ENCODE data around the gene MCCD1. TPM values are rescaled to one million over a fixed set of nuclear protein-coding genes. Genes with fewer than 3 reads are reported as not detected.
"Not testable (repeated sequence)": the region's sequence is repeated elsewhere in the genome, so short reads cannot be mapped to it uniquely, and the experiment has no call there.

Gene MCCD1
- total RNA-seq, 1 donor from 2014 or later: not detected

DNA sequence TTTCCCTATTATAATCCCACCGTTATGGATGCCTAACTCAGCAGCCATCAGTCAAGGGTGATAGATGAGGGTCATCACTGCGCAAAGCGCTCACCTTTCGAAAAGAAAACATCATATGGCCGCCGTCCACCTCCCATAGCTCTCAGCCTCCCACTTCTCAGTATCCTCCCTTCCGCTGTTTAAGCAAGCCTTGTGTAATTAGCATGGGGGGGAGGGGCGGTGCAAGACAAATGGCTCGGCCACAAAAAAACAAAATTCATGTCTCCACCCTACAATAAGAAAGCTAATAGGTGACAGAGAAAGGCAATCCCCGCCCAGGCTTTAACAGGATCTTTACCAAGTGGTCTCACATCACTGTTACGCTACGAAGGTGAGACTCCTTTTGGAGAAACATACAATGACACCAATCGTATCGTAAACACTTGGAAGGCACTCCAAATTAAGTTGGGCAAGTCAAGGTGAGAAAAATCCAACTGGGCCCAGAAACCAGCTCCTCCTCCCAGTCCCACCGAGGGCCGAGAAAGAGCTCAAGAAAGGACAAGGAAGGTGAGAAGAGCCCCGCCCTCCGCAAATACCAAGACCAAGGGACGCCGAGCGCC is 12.4 kb downstream of the MCCD1 start:
- no peak for DNase-seq (ENCODE audit: extremely low read depth, low read depth, low spot score)

DNA sequence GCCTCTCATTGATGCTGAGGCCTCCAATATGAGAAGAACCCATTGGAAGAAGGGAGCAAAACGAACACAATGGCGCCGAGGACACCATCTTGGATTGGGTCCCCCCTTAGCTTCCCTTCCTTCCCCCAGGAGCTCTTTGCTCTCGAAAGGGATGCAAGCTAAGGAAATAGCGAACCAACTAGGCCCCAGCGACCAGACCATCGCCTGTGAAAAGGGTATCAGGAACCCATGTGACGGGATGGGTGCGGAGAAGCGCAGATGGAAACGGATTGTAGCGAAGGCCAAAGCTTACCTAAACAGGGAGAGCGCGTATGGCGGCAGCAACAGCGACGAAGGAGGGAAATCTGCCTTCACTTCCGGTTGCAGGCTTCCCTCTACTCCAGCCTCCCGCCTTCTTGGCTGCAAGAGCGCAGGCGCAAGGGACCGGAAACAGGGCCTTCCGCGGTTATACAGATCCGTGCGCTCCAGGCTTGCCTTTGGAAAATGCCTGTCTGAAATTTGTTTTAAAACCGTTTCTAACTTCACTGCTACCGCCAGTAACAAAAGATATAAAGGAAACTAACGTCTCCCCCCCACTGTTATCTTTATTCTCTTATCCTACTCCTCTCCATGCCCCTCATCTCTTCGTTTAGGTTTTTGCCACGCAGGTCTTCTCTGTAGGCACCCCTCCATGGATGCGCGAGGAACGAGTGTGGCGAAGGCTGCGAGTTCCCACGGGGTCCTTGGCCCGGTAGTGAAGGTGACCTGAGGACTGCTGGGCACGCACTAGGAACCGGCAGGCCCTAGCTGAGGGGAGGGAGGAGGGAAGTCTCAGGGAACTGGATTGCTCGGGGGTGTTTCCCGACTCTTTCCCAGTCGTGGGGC is 13.1 kb downstream of the MCCD1 start, which contains the start of gene DDX39B:
Gene DDX39B, minus strand, starts transcription at position 346 of the 864 bp plus-strand sequence. CDS start 1,471 bp downstream, outside the sequence.
- peak; percentile 92 for DNase-seq (ENCODE audit: extremely low read depth, low read depth, low spot score)

- DNase-seq (ENCODE audit: extremely low read depth, low read depth, low spot score): no peak
Measured at GRCh38 chr6:31543639-31544038, 14.9 kb downstream of the MCCD1 start.

- no peak for DNase-seq (ENCODE audit: extremely low read depth, low read depth, low spot score)
Measured at GRCh38 chr6:31544676-31545075, 15.9 kb downstream of the MCCD1 start.

DNA sequence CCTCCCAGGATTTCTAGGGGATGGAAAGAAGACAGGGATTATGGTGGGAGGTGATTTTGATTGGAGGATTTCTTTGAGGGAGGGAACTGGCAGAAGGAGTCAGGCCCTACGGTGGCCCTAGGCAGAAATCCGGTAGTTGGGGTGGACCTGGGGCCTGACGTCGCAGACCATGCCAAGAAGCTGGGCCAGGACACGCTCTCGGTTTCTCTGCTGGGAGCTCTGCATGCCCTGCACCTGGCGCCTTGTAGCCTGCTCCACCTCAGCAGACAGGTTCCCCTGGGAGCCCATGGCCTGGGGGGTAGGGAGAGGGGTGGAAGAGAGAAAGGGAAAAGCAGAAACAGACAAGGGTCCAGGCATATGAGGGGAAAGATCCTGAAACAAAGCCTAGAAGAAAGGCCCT is 16.5 kb downstream of the MCCD1 start:
- DNase-seq (ENCODE audit: extremely low read depth, low read depth, low spot score): no peak

- peak; percentile 63 for DNase-seq (ENCODE audit: extremely low read depth, low read depth, low spot score)
Measured at GRCh38 chr6:31546339-31546957, 17.7 kb downstream of the MCCD1 start, which contains the start of gene ATP6V1G2. TSS of gene ATP6V1G2 (minus strand) at chr6:31546608. CDS start at chr6:31546559, 49 bp downstream.

DNA sequence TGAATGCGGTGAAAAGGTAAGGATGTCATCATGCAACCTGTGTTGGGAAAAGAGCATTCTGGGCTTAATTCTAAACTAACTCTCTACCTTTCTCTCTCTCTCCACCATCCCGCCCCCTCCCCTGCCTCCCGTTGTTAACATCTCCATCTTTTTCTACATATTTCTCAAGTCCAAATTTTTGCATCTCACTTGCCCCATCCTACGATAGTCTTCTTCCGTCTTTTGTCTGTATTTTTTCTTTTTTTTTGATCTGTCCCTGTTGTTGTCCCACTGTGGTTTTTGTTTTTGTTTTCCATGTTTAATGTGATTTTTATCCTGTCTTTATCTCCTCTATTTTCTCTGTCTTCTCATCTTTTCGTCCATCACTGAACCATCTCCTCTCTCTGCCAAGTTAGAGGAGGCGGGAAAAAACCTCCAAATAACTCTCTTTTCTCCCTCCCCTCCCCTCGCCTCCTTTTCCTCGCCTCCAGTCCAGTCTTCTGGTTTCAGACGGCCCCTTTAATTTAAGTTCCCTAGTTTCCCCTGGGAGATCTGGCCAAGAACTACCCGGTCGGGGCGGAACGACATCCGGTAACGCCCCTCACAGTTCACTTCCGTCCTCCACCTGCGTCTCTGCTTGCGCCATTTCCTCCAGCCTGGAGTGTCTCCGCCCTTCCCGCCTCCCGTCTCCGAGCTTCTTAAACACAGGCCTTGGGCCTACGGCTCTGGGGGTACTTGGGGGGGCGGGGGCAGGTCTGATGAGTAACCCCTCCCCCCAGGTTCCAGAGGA is 18.4 kb downstream of the MCCD1 start, which contains the start of gene NFKBIL1:
Gene NFKBIL1, plus strand, starts transcription at position 651 of the 769 bp plus-strand sequence. Its CDS starts 87 bp downstream, at position 738.
- DNase-seq (ENCODE audit: extremely low read depth, low read depth, low spot score): peak; percentile 89

- DNase-seq (ENCODE audit: extremely low read depth, low read depth, low spot score): no peak
Measured at GRCh38 chr6:31547727-31548543, 19.2 kb downstream of the MCCD1 start.

DNA sequence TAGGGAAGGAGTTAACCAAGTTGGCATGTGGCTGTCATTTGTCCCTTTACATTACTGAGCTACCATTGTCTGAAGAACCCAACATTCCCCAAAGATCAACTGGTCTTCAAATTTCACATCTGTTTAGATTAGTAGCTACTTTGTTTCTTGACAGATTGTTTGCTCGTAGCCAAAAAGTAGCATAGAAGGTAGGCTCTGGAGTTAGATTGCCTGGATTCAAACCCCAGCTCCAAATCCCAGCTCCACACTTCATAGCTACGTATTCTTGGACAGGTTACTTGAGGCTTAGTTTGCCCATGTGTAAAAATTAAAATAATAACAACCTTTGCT is 19.7 kb downstream of the MCCD1 start:
- no peak for DNase-seq (ENCODE audit: extremely low read depth, low read depth, low spot score)

DNA sequence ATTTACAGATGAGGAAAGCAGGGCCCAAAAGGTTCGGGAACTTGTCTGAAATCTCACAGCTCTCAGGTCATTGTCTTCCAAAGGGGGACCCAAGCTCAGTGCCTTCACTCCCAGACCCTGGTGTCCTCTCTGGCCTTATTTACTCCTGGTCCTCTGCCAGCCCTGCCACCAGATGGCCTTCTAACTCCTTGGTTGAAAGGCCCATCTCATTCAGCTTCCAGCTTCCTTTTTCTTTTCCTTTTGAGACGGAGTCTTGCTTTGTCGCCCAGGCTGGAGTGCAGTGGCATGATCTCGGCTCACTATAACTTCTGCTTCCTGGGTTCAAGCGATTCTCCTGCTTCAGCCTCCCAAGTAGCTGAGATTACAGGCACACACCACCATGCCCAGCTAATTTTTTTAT is 22.6 kb downstream of the MCCD1 start:
- not testable (repeated sequence) for DNase-seq (ENCODE audit: extremely low read depth, low read depth, low spot score)

DNA sequence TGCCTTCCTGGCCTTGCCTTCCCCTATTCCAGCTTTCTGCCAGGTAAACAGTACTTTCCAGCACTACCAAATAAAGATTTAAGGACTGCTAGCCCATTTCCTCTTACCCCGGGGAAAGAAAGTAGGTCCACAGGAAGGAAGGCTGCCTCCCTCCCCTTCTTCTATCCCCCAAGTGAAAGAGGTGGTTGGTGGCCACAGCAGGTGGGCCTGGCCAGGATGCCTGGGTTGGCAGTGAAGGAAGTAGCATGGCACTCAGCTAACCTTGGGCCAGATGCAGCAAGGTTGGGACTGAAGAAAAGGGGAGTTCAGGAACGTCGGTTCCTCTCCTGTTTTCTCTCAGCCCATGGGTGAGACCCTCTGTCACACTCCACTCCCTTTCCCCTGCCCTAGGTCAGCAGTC is 27.5 kb downstream of the MCCD1 start:
- DNase-seq (ENCODE audit: extremely low read depth, low read depth, low spot score): no peak

DNA sequence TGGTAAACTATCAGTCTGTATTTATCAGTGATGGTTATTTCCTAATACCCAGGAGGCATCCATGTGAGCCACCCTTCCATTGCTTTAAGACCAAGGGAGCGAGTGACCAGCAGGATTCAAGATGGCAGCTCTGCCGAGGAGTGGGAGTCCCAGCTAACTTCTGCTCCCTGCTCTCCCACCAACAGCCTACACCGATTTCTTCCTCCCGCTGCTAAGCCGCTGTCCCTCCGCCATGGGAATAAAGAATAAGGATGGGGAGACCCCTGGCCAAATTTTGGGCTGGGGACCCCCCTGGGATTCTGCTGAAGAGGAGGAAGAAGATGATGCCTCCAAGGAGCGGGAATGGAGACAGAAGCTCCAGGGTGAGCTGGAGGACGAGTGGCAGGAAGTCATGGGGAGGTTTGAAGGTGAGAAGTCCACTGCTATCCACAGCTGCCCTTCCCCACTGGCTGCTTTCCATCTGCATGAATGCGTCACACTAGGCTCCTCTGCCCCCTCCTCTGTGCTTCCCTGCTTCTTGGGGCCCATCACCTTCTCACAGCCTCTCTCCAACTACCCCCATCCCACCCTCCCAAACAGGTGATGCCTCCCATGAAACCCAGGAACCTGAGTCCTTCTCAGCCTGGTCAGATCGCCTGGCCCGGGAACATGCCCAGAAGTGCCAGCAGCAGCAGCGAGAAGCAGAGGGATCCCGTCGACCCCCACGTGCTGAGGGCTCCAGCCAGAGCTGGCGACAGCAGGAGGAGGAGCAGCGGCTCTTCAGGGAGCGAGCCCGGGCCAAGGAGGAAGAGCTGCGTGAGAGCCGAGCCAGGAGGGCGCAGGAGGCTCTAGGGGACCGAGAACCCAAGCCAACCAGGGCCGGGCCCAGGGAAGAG is 28.9 kb downstream of the MCCD1 start:
- DNase-seq (ENCODE audit: extremely low read depth, low read depth, low spot score): no peak

DNA sequence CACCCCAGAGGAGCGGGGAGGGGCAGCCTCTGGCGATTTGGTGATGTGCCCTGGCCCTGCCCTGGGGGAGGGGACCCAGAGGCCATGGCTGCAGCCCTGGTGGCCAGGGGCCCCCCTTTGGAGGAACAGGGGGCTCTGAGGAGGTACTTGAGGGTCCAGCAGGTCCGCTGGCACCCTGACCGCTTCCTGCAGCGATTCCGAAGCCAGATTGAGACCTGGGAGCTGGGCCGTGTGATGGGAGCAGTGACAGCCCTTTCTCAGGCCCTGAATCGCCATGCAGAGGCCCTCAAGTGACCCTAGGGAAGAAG is 29.5 kb downstream of the MCCD1 start:
- DNase-seq (ENCODE audit: extremely low read depth, low read depth, low spot score): no peak

DNA sequence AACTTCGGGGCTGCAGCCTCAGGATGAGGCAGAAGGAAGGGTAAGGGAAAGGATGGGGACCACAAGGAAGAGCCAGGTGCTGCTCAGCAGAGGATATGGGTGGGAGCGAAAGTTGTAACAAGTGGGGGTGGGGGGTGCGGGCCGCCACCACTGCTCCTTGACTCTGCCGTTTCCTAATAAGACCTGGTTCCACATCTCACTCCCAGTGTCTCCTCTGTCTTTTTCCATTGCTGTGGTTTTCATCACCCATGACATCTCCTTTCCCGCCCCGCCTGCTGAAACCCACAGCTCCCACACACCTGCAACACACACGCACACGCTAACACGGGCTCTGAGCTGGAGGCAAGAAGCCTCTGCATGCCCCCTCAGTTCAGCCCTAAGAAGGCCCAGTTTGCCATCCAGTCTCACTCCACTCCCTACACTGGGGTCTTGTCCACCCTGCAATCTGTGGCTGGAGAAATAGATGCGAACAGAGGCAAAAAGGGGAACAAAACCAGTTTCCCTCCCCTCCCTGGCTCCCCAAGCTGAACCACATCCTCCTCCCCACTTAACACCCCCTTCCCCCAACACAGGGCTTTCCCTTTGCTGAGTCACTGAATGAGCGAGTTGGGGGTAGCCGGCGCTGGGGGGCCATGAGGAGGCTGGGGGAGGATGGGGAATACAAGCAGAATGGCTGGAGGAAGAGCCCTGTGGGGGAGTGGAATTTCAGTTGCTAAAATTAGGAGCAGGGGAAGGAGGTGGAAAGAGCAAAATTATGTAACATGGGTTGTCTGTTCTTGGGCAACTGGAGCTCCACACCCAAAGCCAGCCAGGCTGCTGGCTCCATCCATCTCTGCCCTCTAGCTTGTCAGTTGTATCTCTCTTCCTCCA is 30.1 kb downstream of the MCCD1 start:
- DNase-seq (ENCODE audit: extremely low read depth, low read depth, low spot score): no peak

DNA sequence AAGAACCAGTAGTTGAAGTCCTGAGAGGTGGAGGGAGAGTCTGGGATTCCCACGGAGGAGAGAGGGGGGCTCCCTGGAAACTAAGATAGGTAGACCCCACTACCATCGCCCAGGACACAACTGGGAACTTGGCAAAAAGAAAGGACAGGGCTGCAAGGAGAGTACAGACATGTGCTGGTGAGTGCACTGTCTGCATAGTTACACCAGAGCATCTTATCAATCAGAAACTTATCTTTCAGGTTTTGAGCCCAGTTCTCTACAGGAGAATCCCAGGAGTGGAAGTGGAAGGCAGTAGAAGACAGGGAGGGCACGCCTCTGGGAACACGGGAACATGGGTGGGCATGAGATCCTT is 30.8 kb downstream of the MCCD1 start:
- no peak for DNase-seq (ENCODE audit: extremely low read depth, low read depth, low spot score)

DNA sequence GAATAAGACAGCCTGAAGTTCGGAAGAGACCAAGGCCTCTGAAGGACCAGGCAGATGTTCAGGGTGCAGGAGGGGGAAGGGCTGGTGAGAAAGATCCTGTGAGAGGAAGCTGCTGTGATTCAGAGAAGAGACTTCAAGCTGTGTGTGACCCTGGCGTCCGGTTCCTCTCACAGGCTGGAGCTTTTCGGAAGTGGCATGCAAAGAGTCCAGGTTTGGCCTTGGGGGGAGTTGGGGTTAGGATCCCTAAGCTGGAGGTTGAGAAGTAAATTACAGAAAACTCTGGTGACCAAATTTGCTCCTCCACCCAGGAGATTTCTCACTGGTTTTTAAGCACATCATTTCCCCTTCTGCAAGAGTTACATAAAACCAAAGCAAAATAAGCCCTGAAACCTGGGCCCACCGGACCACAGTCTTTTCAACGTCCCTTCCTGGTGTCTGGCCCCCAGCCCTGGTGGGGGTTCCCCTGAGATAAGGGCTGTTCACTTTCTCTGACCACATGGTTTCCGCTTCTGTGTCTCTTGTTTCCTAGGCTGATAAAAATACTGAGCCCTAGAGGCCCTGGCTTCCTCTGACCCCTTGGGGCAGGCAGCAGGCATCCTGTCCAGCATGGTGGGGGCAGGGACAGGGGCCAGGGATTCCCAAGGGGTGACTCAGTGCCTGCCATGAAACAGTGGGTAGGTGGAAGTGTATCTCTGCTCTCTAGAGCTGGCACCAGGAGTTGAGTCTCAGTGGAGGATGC is 31.4 kb downstream of the MCCD1 start:
- peak; percentile 95 for DNase-seq (ENCODE audit: extremely low read depth, low read depth, low spot score)

GRCh38 chr6:31560697-31561058 is 31.9 kb downstream of the MCCD1 start:
- no peak for DNase-seq (ENCODE audit: extremely low read depth, low read depth, low spot score)

Measured in glomerular endothelial cell (primary cell).